ENCODE results near the gene ARHGEF28. TPM values are rescaled to one million over a fixed set of nuclear protein-coding genes. Genes with fewer than 3 reads are reported as not detected.

ARHGEF28 gene
- total RNA-seq, 1 experiment from 2014 or later = 0.57 TPM

GRCh38 chr5:73823508-73823925, 197.5 kb downstream of the ARHGEF28 start:
- no peak overlapping the region for H3T11ph ChIP-seq (ENCODE audit: low read length)
- H3K23me2 ChIP-seq (ENCODE audit: insufficient read length, low read depth, low read length, poor library complexity, severe bottlenecking) = no peaks in the 10 kb centered on the region
- Mint-ChIP-seq H3K9me3 (no peaks in the 10 kb centered on the region), H3K4me1 (no peaks in the 10 kb centered on the region), H3K36me3 (ENCODE audit: insufficient read depth in 1 of 3, low read depth in 3 of 3) (peaks cover 0 to 2% (median 0%) of the 10 kb centered on the region in 3 experiments; a peak in 1 of 7 replicates), H3K27me3 (ENCODE audit: low read depth) (no peaks in the 10 kb centered on the region), H3K27ac (no peak overlapping the region), H3K4me3 (no peak overlapping the region)
- H2BK120ac ChIP-seq (ENCODE audit: low read depth, low read length, poor library complexity, severe bottlenecking) = no peak overlapping the region
- no peak overlapping the region for H3K9ac ChIP-seq (ENCODE audit: extremely low read depth, insufficient read length, low read length)
- H3K27me3 ChIP-seq (ENCODE audit: insufficient read depth, low read length) = no peaks in the 10 kb centered on the region
- DNase-seq = no peak
- no peaks in the 10 kb centered on the region for H4K20me1 ChIP-seq (ENCODE audit: control insufficient read depth, insufficient read depth, insufficient read length)
- H3K23ac ChIP-seq (ENCODE audit: insufficient read length, low read depth, low read length) = no peak overlapping the region
- H3K14ac ChIP-seq (ENCODE audit: insufficient read depth, low read length) = no peak overlapping the region
- H4K91ac ChIP-seq (ENCODE audit: insufficient read length, low read depth, low read length) = no peak overlapping the region
- H2AK5ac ChIP-seq (ENCODE audit: insufficient read length, low read length) = no peak overlapping the region
- H2BK15ac ChIP-seq (ENCODE audit: low read depth, low read length) = no peak overlapping the region
- TF ChIP-seq CTCF (conservative IDR thresholded peaks at IDR 0.05) = no peak
- H2AFZ ChIP-seq (ENCODE audit: low read length) = no peak overlapping the region
- H3K18ac ChIP-seq (ENCODE audit: insufficient read length, low read depth, low read length) = no peak overlapping the region
- no peak overlapping the region for H4K5ac ChIP-seq (ENCODE audit: insufficient read length, low read depth, low read length)
- H2BK5ac ChIP-seq (ENCODE audit: insufficient read length, low read length) = no peak overlapping the region
- WGBS (ENCODE audit: extremely low coverage, insufficient read length, low lambda C conversion rate) = no CpG with 5 or more reads among the region's 1 CpG
- H2BK12ac ChIP-seq (ENCODE audit: insufficient read length, low read depth, low read length) = no peak overlapping the region
- H3K4ac ChIP-seq (ENCODE audit: low read depth, low read length) = no peak overlapping the region
- H3K4me2 ChIP-seq (ENCODE audit: insufficient read depth, insufficient read length, low read length) = no peak overlapping the region
- peaks cover 6% of the 10 kb centered on the region; the same call in 1 of the 2 replicates for H3K4me1 ChIP-seq (ENCODE audit: insufficient read depth, low read length)
- no peak overlapping the region for H4K8ac ChIP-seq (replicated peaks; ENCODE audit: insufficient read length, low read depth, low read length)
- H3K9me3 ChIP-seq (ENCODE audit: control insufficient read depth, low read depth, low read length) = no peaks in the 10 kb centered on the region
- H3K79me1 ChIP-seq (ENCODE audit: insufficient read depth, low read depth, low read length, poor library complexity, severe bottlenecking) = no peaks in the 10 kb centered on the region
- H3K79me2 ChIP-seq (ENCODE audit: insufficient read depth, low read length) = no peaks in the 10 kb centered on the region
- no peak overlapping the region for H2BK20ac ChIP-seq (ENCODE audit: low read depth, low read length, poor library complexity, severe bottlenecking)
- H3K56ac ChIP-seq (ENCODE audit: insufficient read length, low read depth, low read length) = no peak overlapping the region
- H3K27ac ChIP-seq (ENCODE audit: insufficient read length, low read depth, low read length) = no peak overlapping the region
